ENCODE results near the gene KRTAP8-1.

KRTAP8-1 gene

GRCh38 chr21:30813174-30813573 is at the start of gene KRTAP8-1:
TSS of gene KRTAP8-1 (minus strand) at chr21:30813274. CDS start at chr21:30813220, 54 bp downstream.
- no peak for FAIRE-seq

- FAIRE-seq = no peak
Observed at GRCh38 chr21:30847627-30848500, 34.8 kb upstream of the KRTAP8-1 start.

- FAIRE-seq = no peak
Observed at GRCh38 chr21:30842990-30843389, 29.9 kb upstream of the KRTAP8-1 start.

- FAIRE-seq = no peak
Observed at GRCh38 chr21:30839304-30839703, 26.2 kb upstream of the KRTAP8-1 start.

- FAIRE-seq = no peak
Observed at GRCh38 chr21:30838536-30838935, 25.5 kb upstream of the KRTAP8-1 start.

GRCh38 chr21:30831194-30831765 is 18.2 kb upstream of the KRTAP8-1 start:
- FAIRE-seq = no peak

GRCh38 chr21:30829659-30830058 is 16.6 kb upstream of the KRTAP8-1 start, which contains the start of gene KRTAP7-1:
TSS of gene KRTAP7-1 (minus strand) at chr21:30829759. CDS start at chr21:30829698, 61 bp downstream.
- no peak for FAIRE-seq

- no peak for FAIRE-seq
Observed at GRCh38 chr21:30818837-30819610, 6.0 kb upstream of the KRTAP8-1 start.

GRCh38 chr21:30800605-30801004 is 12.5 kb downstream of the KRTAP8-1 start:
- no peak for FAIRE-seq

GRCh38 chr21:30793581-30794314 is 19.3 kb downstream of the KRTAP8-1 start:
- no peak for FAIRE-seq

- no peak for FAIRE-seq
Observed at GRCh38 chr21:30779249-30779648, 33.8 kb downstream of the KRTAP8-1 start.

- no peak for FAIRE-seq
Observed at GRCh38 chr21:30769724-30770431, 43.2 kb downstream of the KRTAP8-1 start.
